NCI-H510A treated with DMSO at 0.1 percent for 48 hours (cell line): ENCODE measurements around the gene SYF2.
"Not testable (repeated sequence)": the region's sequence is repeated elsewhere in the genome, so short reads cannot be mapped to it uniquely, and the experiment has no call there.

Experiments used
- DNase-seq: peaks from one replicate; lab custom pipeline; 2025; lab: John Stamatoyannopoulos, UW

SYF2 gene

GRCh38 chr1:25232027-25232865, at the start of gene SYF2:
SYF2 (minus strand) TSS chr1:25232502; CDS start chr1:25232467, 35 bp downstream.
- peak; percentile 86 for DNase-seq

GRCh38 chr1:25279693-25280111, 47.4 kb upstream of the SYF2 start:
- DNase-seq, result not testable (repeated sequence)

- DNase-seq, result not testable (repeated sequence)
These were observed 46.5 kb upstream of the SYF2 start for GRCh38 chr1:25278790-25279189.

- DNase-seq, result not testable (repeated sequence)
These were observed 46.1 kb upstream of the SYF2 start for GRCh38 chr1:25278358-25278757.

GRCh38 chr1:25277295-25277694, 45.0 kb upstream of the SYF2 start:
- DNase-seq, result not testable (repeated sequence)

- not testable (repeated sequence) for DNase-seq
These were observed 43.3 kb upstream of the SYF2 start for GRCh38 chr1:25275648-25276047.

GRCh38 chr1:25272238-25272637, 39.9 kb upstream of the SYF2 start, which contains the start of gene RHD:
RHD (plus strand) TSS chr1:25272509; CDS start chr1:25272548, 39 bp downstream.
- DNase-seq, result not testable (repeated sequence)

- DNase-seq, result not testable (repeated sequence)
These were observed 36.0 kb upstream of the SYF2 start for GRCh38 chr1:25268143-25268760.

GRCh38 chr1:25267288-25268142, 35.2 kb upstream of the SYF2 start:
- peak; percentile 58 for DNase-seq

- DNase-seq, result not testable (repeated sequence)
These were observed 34.4 kb upstream of the SYF2 start for GRCh38 chr1:25266554-25267287.

GRCh38 chr1:25260336-25260735, 28.0 kb upstream of the SYF2 start:
- not testable (repeated sequence) for DNase-seq

GRCh38 chr1:25259813-25260212, 27.5 kb upstream of the SYF2 start:
- DNase-seq, result not testable (repeated sequence)

GRCh38 chr1:25257196-25257595, 24.9 kb upstream of the SYF2 start:
- DNase-seq, result no peak

- no peak for DNase-seq
These were observed 24.3 kb upstream of the SYF2 start for GRCh38 chr1:25256578-25256965.

GRCh38 chr1:25255706-25256577, 23.6 kb upstream of the SYF2 start:
- DNase-seq, result no peak

- DNase-seq, result no peak
These were observed 21.6 kb upstream of the SYF2 start for GRCh38 chr1:25253911-25254310.

GRCh38 chr1:25247829-25248754, 15.8 kb upstream of the SYF2 start:
- no peak for DNase-seq

- peak; percentile 96 for DNase-seq
These were observed 14.9 kb upstream of the SYF2 start, which contains the start of gene RSRP1 for GRCh38 chr1:25247024-25247828. RSRP1 (minus strand) TSS chr1:25247454; CDS start chr1:25246963, 491 bp downstream.
